ENCODE measurements around the gene DHRS3.

The DHRS3 gene

GRCh38 chr1:12622506-12622905 is 4.5 kb upstream of the DHRS3 start:
- Histone ChIP-seq H2BK120ac (ENCODE audit: low read depth, low read length) (no peak overlapping the region), H3K27ac (replicated peaks; ENCODE audit: low read length) (no peak overlapping the region)

GRCh38 chr1:12621346-12622335 is 3.6 kb upstream of the DHRS3 start:
- no peak overlapping the region for H2AK5ac ChIP-seq (ENCODE audit: low read depth, low read length)

More at GRCh38 chr1:12622506-12622905, 4.5 kb upstream of the DHRS3 start:
- Histone ChIP-seq H3K4ac (ENCODE audit: low read length) (no peak overlapping the region), H3K79me1 (ENCODE audit: low read depth, low read length) (no peaks in the 10 kb centered on the region), H3K4me2 (ENCODE audit: insufficient read depth, low read length, poor library complexity, severe bottlenecking) (no peak overlapping the region), H3K9ac (ENCODE audit: low read depth, low read length, poor library complexity) (no peak overlapping the region), H2BK15ac (ENCODE audit: low read length) (no peak overlapping the region), H3K4me1 (ENCODE audit: control insufficient read depth in 2 of 2, insufficient read depth in 1 of 2, low read depth in 1 of 2, low read length in 2 of 2) (peaks cover 2 to 7% of the 10 kb centered on the region in 2 donors), H3K27me3 (ENCODE audit: control insufficient read depth in 3 of 3, insufficient read depth in 3 of 3, low read depth in 1 of 3, low read length in 3 of 3) (peaks cover 0 to 26% (median 4%) of the 10 kb centered on the region in 3 experiments), H2BK5ac (ENCODE audit: low read length) (no peak overlapping the region), H4K8ac (ENCODE audit: low read depth, low read length) (no peak overlapping the region), H3K36me3 (replicated peaks in 1 of 2; ENCODE audit: control insufficient read depth in 2 of 2, insufficient read depth in 2 of 2, low read length in 2 of 2) (no peaks in the 10 kb centered on the region), H2AK5ac (ENCODE audit: low read depth, low read length) (no peak overlapping the region), H3K18ac (ENCODE audit: low read length) (no peak overlapping the region), H3K14ac (ENCODE audit: low read length) (no peak overlapping the region), H2BK12ac (ENCODE audit: low read length) (no peak overlapping the region), H4K91ac (ENCODE audit: low read depth, low read length, poor library complexity) (no peak overlapping the region), H3K9me3 (replicated peaks in 1 of 2; ENCODE audit: control insufficient read depth in 2 of 2, insufficient read depth in 1 of 2, low read depth in 1 of 2, low read length in 2 of 2) (no peaks in the 10 kb centered on the region), H3K23ac (ENCODE audit: low read depth, low read length, poor library complexity) (peak overlapping the region; percentile 30), H2AFZ (ENCODE audit: low read length) (no peak overlapping the region), H3K4me3 (ENCODE audit: low read length in 2 of 2) (no peak overlapping the region)
- no peak for DNase-seq (ENCODE audit: low spot score)
- no CpG with 5 or more reads among the region's 12 CpGs for WGBS, 2 donors (ENCODE audit: extremely low coverage in 2 of 2, insufficient read length in 2 of 2, insufficient replicate concordance in 1 of 2)

GRCh38 chr1:12620931-12621330 is 2.9 kb upstream of the DHRS3 start:
- WGBS, 2 donors (ENCODE audit: extremely low coverage in 2 of 2, insufficient read length in 2 of 2, insufficient replicate concordance in 1 of 2), result no CpG with 5 or more reads among the region's 8 CpGs
- H3K79me1 ChIP-seq (ENCODE audit: low read depth, low read length), result no peaks in the 10 kb centered on the region
- no peak overlapping the region for H2BK12ac ChIP-seq (ENCODE audit: low read length)

More at GRCh38 chr1:12621346-12622335, 3.6 kb upstream of the DHRS3 start:
- no peak overlapping the region for H4K91ac ChIP-seq (ENCODE audit: low read depth, low read length, poor library complexity)
- peaks cover 7% of the 10 kb centered on the region in 2 donors for H3K4me1 ChIP-seq (ENCODE audit: control insufficient read depth in 2 of 2, insufficient read depth in 1 of 2, low read depth in 1 of 2, low read length in 2 of 2)
- no peak overlapping the region for H3K4me3 ChIP-seq (ENCODE audit: low read length in 2 of 2)
- H3K23ac ChIP-seq (ENCODE audit: low read depth, low read length, poor library complexity), result no peak overlapping the region
- no peak overlapping the region for H2BK120ac ChIP-seq (ENCODE audit: low read depth, low read length)
- H3K4me2 ChIP-seq (ENCODE audit: insufficient read depth, low read length, poor library complexity, severe bottlenecking), result no peak overlapping the region
- H3K14ac ChIP-seq (ENCODE audit: low read length), result no peak overlapping the region
- no peak overlapping the region for H3K4ac ChIP-seq (ENCODE audit: low read length)
- H3K27ac ChIP-seq (replicated peaks; ENCODE audit: low read length), result no peak overlapping the region
- DNase-seq (ENCODE audit: low spot score), result no peak
- H2BK12ac ChIP-seq (ENCODE audit: low read length), result no peak overlapping the region
- no peak overlapping the region for H3K9ac ChIP-seq (ENCODE audit: low read depth, low read length, poor library complexity)
- H3K27me3 ChIP-seq (ENCODE audit: control insufficient read depth in 3 of 3, insufficient read depth in 3 of 3, low read depth in 1 of 3, low read length in 3 of 3), result peaks cover 0 to 35% (median 10%) of the 10 kb centered on the region in 3 experiments
- H3K18ac ChIP-seq (ENCODE audit: low read length), result no peak overlapping the region
- WGBS, 2 donors (ENCODE audit: extremely low coverage in 2 of 2, insufficient read length in 2 of 2, insufficient replicate concordance in 1 of 2), result no CpG with 5 or more reads among the region's 15 CpGs
- no peak overlapping the region for H2BK5ac ChIP-seq (ENCODE audit: low read length)
- H3K36me3 ChIP-seq (replicated peaks in 1 of 2; ENCODE audit: control insufficient read depth in 2 of 2, insufficient read depth in 2 of 2, low read length in 2 of 2), result no peaks in the 10 kb centered on the region
- H3K9me3 ChIP-seq (replicated peaks in 1 of 2; ENCODE audit: control insufficient read depth in 2 of 2, insufficient read depth in 1 of 2, low read depth in 1 of 2, low read length in 2 of 2), result no peaks in the 10 kb centered on the region
- H3K79me1 ChIP-seq (ENCODE audit: low read depth, low read length), result no peaks in the 10 kb centered on the region
- no peak overlapping the region for H2AFZ ChIP-seq (ENCODE audit: low read length)
- H2BK15ac ChIP-seq (ENCODE audit: low read length), result no peak overlapping the region
- no peak overlapping the region for H4K8ac ChIP-seq (ENCODE audit: low read depth, low read length)

GRCh38 chr1:12620488-12620865 is 2.5 kb upstream of the DHRS3 start:
- no peak overlapping the region for H3K4me3 ChIP-seq (ENCODE audit: low read length in 2 of 2)
- no peak overlapping the region for H3K4ac ChIP-seq (ENCODE audit: low read length)
- no peak overlapping the region for H2AK5ac ChIP-seq (ENCODE audit: low read depth, low read length)
- H2BK15ac ChIP-seq (ENCODE audit: low read length), result no peak overlapping the region
- H3K18ac ChIP-seq (ENCODE audit: low read length), result no peak overlapping the region
- H2BK120ac ChIP-seq (ENCODE audit: low read depth, low read length), result no peak overlapping the region
- H2BK5ac ChIP-seq (ENCODE audit: low read length), result no peak overlapping the region
- no peaks in the 10 kb centered on the region for H3K79me1 ChIP-seq (ENCODE audit: low read depth, low read length)
- DNase-seq (ENCODE audit: low spot score), result no peak
- H4K91ac ChIP-seq (ENCODE audit: low read depth, low read length, poor library complexity), result no peak overlapping the region
- H3K4me2 ChIP-seq (ENCODE audit: insufficient read depth, low read length, poor library complexity, severe bottlenecking), result no peak overlapping the region
- no peak overlapping the region for H3K14ac ChIP-seq (ENCODE audit: low read length)
- no CpG with 5 or more reads among the region's 4 CpGs for WGBS, 2 donors (ENCODE audit: extremely low coverage in 2 of 2, insufficient read length in 2 of 2, insufficient replicate concordance in 1 of 2)
- no peak overlapping the region for H3K9ac ChIP-seq (ENCODE audit: low read depth, low read length, poor library complexity)
- no peak overlapping the region for H3K27ac ChIP-seq (replicated peaks; ENCODE audit: low read length)
- H3K23ac ChIP-seq (ENCODE audit: low read depth, low read length, poor library complexity), result no peak overlapping the region
- H2AFZ ChIP-seq (ENCODE audit: low read length), result no peak overlapping the region
- no peaks in the 10 kb centered on the region for H3K9me3 ChIP-seq (replicated peaks in 1 of 2; ENCODE audit: control insufficient read depth in 2 of 2, insufficient read depth in 1 of 2, low read depth in 1 of 2, low read length in 2 of 2)
- peaks cover 0 to 46% (median 10%) of the 10 kb centered on the region in 3 experiments for H3K27me3 ChIP-seq (ENCODE audit: control insufficient read depth in 3 of 3, insufficient read depth in 3 of 3, low read depth in 1 of 3, low read length in 3 of 3)
- no peak overlapping the region for H2BK12ac ChIP-seq (ENCODE audit: low read length)
- H3K4me1 ChIP-seq (ENCODE audit: control insufficient read depth in 2 of 2, insufficient read depth in 1 of 2, low read depth in 1 of 2, low read length in 2 of 2), result peaks cover 17 to 18% of the 10 kb centered on the region in 2 donors
- no peaks in the 10 kb centered on the region for H3K36me3 ChIP-seq (replicated peaks in 1 of 2; ENCODE audit: control insufficient read depth in 2 of 2, insufficient read depth in 2 of 2, low read length in 2 of 2)
- no peak overlapping the region for H4K8ac ChIP-seq (ENCODE audit: low read depth, low read length)

More at GRCh38 chr1:12620931-12621330, 2.9 kb upstream of the DHRS3 start:
- Histone ChIP-seq H2BK120ac (ENCODE audit: low read depth, low read length) (no peak overlapping the region), H4K8ac (ENCODE audit: low read depth, low read length) (no peak overlapping the region), H3K4me3 (ENCODE audit: low read length in 2 of 2) (no peak overlapping the region), H3K4me1 (ENCODE audit: control insufficient read depth in 2 of 2, insufficient read depth in 1 of 2, low read depth in 1 of 2, low read length in 2 of 2) (peaks cover 13% of the 10 kb centered on the region in 2 donors), H3K9me3 (replicated peaks in 1 of 2; ENCODE audit: control insufficient read depth in 2 of 2, insufficient read depth in 1 of 2, low read depth in 1 of 2, low read length in 2 of 2) (no peaks in the 10 kb centered on the region), H3K27me3 (ENCODE audit: control insufficient read depth in 3 of 3, insufficient read depth in 3 of 3, low read depth in 1 of 3, low read length in 3 of 3) (peaks cover 0 to 42% (median 10%) of the 10 kb centered on the region in 3 experiments), H3K18ac (ENCODE audit: low read length) (no peak overlapping the region), H3K14ac (ENCODE audit: low read length) (no peak overlapping the region), H3K36me3 (replicated peaks in 1 of 2; ENCODE audit: control insufficient read depth in 2 of 2, insufficient read depth in 2 of 2, low read length in 2 of 2) (no peaks in the 10 kb centered on the region), H3K4me2 (ENCODE audit: insufficient read depth, low read length, poor library complexity, severe bottlenecking) (no peak overlapping the region), H3K27ac (replicated peaks; ENCODE audit: low read length) (no peak overlapping the region), H3K23ac (ENCODE audit: low read depth, low read length, poor library complexity) (no peak overlapping the region), H2BK15ac (ENCODE audit: low read length) (no peak overlapping the region), H2AK5ac (ENCODE audit: low read depth, low read length) (no peak overlapping the region), H4K91ac (ENCODE audit: low read depth, low read length, poor library complexity) (no peak overlapping the region), H2BK5ac (ENCODE audit: low read length) (no peak overlapping the region), H2AFZ (ENCODE audit: low read length) (no peak overlapping the region), H3K4ac (ENCODE audit: low read length) (no peak overlapping the region), H3K9ac (ENCODE audit: low read depth, low read length, poor library complexity) (no peak overlapping the region)
- no peak for DNase-seq (ENCODE audit: low spot score)

All from neuronal stem cell (in vitro differentiated cells).